ENCODE measurements around the gene PFKFB3. TPM values are rescaled to one million over a fixed set of nuclear protein-coding genes. Genes with fewer than 3 reads are reported as not detected.
A peak's percentile ranks its signal among the peaks of the same experiment; 100 is the strongest.
"Not testable (repeated sequence)": the region's sequence is repeated elsewhere in the genome, so short reads cannot be mapped to it uniquely, and the experiment has no call there.

PFKFB3 gene
- total and polyA plus RNA-seq, 4 donors: 24.9 to 54.8 (median 39.3) TPM

GRCh38 chr10:6282454-6282958, 79.8 kb downstream of the PFKFB3 start:
- Histone ChIP-seq H3K27me3 (ENCODE audit: control insufficient read depth, insufficient read depth, low read length) (no peaks in the 10 kb centered on the region), H3K36me3 (ENCODE audit: control insufficient read depth, insufficient read depth, low read length) (no peaks in the 10 kb centered on the region), H3K4me3 (ENCODE audit: low read depth, low read length) (no peak overlapping the region), H3K27ac (ENCODE audit: low read depth, low read length) (no peak overlapping the region), H3K9me3 (ENCODE audit: control insufficient read depth, insufficient read depth, low read length) (no peaks in the 10 kb centered on the region), H3K4me1 (ENCODE audit: control insufficient read depth, insufficient read depth, low read length) (peaks cover 12% of the 10 kb centered on the region)
- DNase-seq (ENCODE audit: low read depth in 4 of 6, low spot score in 6 of 6): no peak
- no CpG with 5 or more reads among the region's 5 CpGs for WGBS (ENCODE audit: insufficient coverage)

GRCh38 chr10:6283655-6284054, 80.9 kb downstream of the PFKFB3 start:
- no peak overlapping the region for H3K4me3 ChIP-seq (ENCODE audit: low read depth, low read length)
- peaks cover 12% of the 10 kb centered on the region for H3K4me1 ChIP-seq (ENCODE audit: control insufficient read depth, insufficient read depth, low read length)
- no peak overlapping the region for H3K27ac ChIP-seq (ENCODE audit: low read depth, low read length)
- DNase-seq (ENCODE audit: low read depth in 4 of 6, low spot score in 6 of 6): peak in 1 of 6 donors; percentile 25
- WGBS (ENCODE audit: insufficient coverage): 97% methylated on average over 6 of the region's 8 CpGs
- no peaks in the 10 kb centered on the region for H3K36me3 ChIP-seq (ENCODE audit: control insufficient read depth, insufficient read depth, low read length)
- no peaks in the 10 kb centered on the region for H3K9me3 ChIP-seq (ENCODE audit: control insufficient read depth, insufficient read depth, low read length)
- no peaks in the 10 kb centered on the region for H3K27me3 ChIP-seq (ENCODE audit: control insufficient read depth, insufficient read depth, low read length)

- H3K4me1 ChIP-seq (ENCODE audit: control insufficient read depth, insufficient read depth, low read length); DNase-seq (ENCODE audit: low read depth in 4 of 6, low spot score in 6 of 6); H3K27me3 ChIP-seq (ENCODE audit: control insufficient read depth, insufficient read depth, low read length); H3K27ac ChIP-seq (ENCODE audit: low read depth, low read length); H3K36me3 ChIP-seq (ENCODE audit: control insufficient read depth, insufficient read depth, low read length); H3K4me3 ChIP-seq (ENCODE audit: low read depth, low read length); H3K9me3 ChIP-seq (ENCODE audit: control insufficient read depth, insufficient read depth, low read length): not testable (repeated sequence)
- 90% methylated on average over 2 of the region's 3 CpGs for WGBS (ENCODE audit: insufficient coverage)
These were observed 87.9 kb downstream of the PFKFB3 start for GRCh38 chr10:6290621-6291020.

- no peaks in the 10 kb centered on the region for H3K36me3 ChIP-seq (ENCODE audit: control insufficient read depth, insufficient read depth, low read length)
- peaks cover 7% of the 10 kb centered on the region for H3K4me1 ChIP-seq (ENCODE audit: control insufficient read depth, insufficient read depth, low read length)
- no peak for DNase-seq (ENCODE audit: low read depth in 4 of 6, low spot score in 6 of 6)
- no peaks in the 10 kb centered on the region for H3K9me3 ChIP-seq (ENCODE audit: control insufficient read depth, insufficient read depth, low read length)
- no peaks in the 10 kb centered on the region for H3K27me3 ChIP-seq (ENCODE audit: control insufficient read depth, insufficient read depth, low read length)
- 94% methylated on average over 6 of the region's 7 CpGs for WGBS (ENCODE audit: insufficient coverage)
- no peak overlapping the region for H3K27ac ChIP-seq (ENCODE audit: low read depth, low read length)
- no peak overlapping the region for H3K4me3 ChIP-seq (ENCODE audit: low read depth, low read length)
These were observed 90.0 kb downstream of the PFKFB3 start for GRCh38 chr10:6292741-6293151.

- peaks cover 12% of the 10 kb centered on the region for H3K4me1 ChIP-seq (ENCODE audit: control insufficient read depth, insufficient read depth, low read length)
- not testable (repeated sequence) for H3K27ac ChIP-seq (ENCODE audit: low read depth, low read length); H3K4me3 ChIP-seq (ENCODE audit: low read depth, low read length); H3K36me3 ChIP-seq (ENCODE audit: control insufficient read depth, insufficient read depth, low read length); H3K9me3 ChIP-seq (ENCODE audit: control insufficient read depth, insufficient read depth, low read length); DNase-seq (ENCODE audit: low read depth in 4 of 6, low spot score in 6 of 6); H3K27me3 ChIP-seq (ENCODE audit: control insufficient read depth, insufficient read depth, low read length)
- 89% methylated on average over 1 of the region's 4 CpGs for WGBS (ENCODE audit: insufficient coverage)
These were observed 93.7 kb downstream of the PFKFB3 start for GRCh38 chr10:6296425-6296824.

- DNase-seq (ENCODE audit: low read depth in 4 of 6, low spot score in 6 of 6): no peak
- Histone ChIP-seq H3K9me3 (ENCODE audit: control insufficient read depth, insufficient read depth, low read length) (no peaks in the 10 kb centered on the region), H3K27me3 (ENCODE audit: control insufficient read depth, insufficient read depth, low read length) (no peaks in the 10 kb centered on the region), H3K4me3 (ENCODE audit: low read depth, low read length) (no peak overlapping the region), H3K4me1 (ENCODE audit: control insufficient read depth, insufficient read depth, low read length) (peaks cover 12% of the 10 kb centered on the region), H3K27ac (ENCODE audit: low read depth, low read length) (no peak overlapping the region), H3K36me3 (ENCODE audit: control insufficient read depth, insufficient read depth, low read length) (no peaks in the 10 kb centered on the region)
- 62% methylated on average over 2 of the region's 3 CpGs for WGBS (ENCODE audit: insufficient coverage)
These were observed 94.1 kb downstream of the PFKFB3 start for GRCh38 chr10:6296828-6297251.

GRCh38 chr10:6297522-6297921, 94.8 kb downstream of the PFKFB3 start:
- H3K36me3 ChIP-seq (ENCODE audit: control insufficient read depth, insufficient read depth, low read length): no peaks in the 10 kb centered on the region
- peaks cover 12% of the 10 kb centered on the region for H3K4me1 ChIP-seq (ENCODE audit: control insufficient read depth, insufficient read depth, low read length)
- no peak overlapping the region for H3K4me3 ChIP-seq (ENCODE audit: low read depth, low read length)
- no peaks in the 10 kb centered on the region for H3K9me3 ChIP-seq (ENCODE audit: control insufficient read depth, insufficient read depth, low read length)
- no peak overlapping the region for H3K27ac ChIP-seq (ENCODE audit: low read depth, low read length)
- WGBS (ENCODE audit: insufficient coverage): 94% methylated on average over 6 of the region's 7 CpGs
- no peak for DNase-seq (ENCODE audit: low read depth in 4 of 6, low spot score in 6 of 6)
- no peaks in the 10 kb centered on the region for H3K27me3 ChIP-seq (ENCODE audit: control insufficient read depth, insufficient read depth, low read length)

GRCh38 chr10:6297951-6298381, 95.2 kb downstream of the PFKFB3 start:
- no peak overlapping the region for H3K27ac ChIP-seq (ENCODE audit: low read depth, low read length)
- H3K9me3 ChIP-seq (ENCODE audit: control insufficient read depth, insufficient read depth, low read length): no peaks in the 10 kb centered on the region
- H3K36me3 ChIP-seq (ENCODE audit: control insufficient read depth, insufficient read depth, low read length): no peaks in the 10 kb centered on the region
- no CpG with 5 or more reads among the region's 2 CpGs for WGBS (ENCODE audit: insufficient coverage)
- peaks cover 12% of the 10 kb centered on the region for H3K4me1 ChIP-seq (ENCODE audit: control insufficient read depth, insufficient read depth, low read length)
- H3K27me3 ChIP-seq (ENCODE audit: control insufficient read depth, insufficient read depth, low read length): no peaks in the 10 kb centered on the region
- no peak overlapping the region for H3K4me3 ChIP-seq (ENCODE audit: low read depth, low read length)
- DNase-seq (ENCODE audit: low read depth in 4 of 6, low spot score in 6 of 6): peak in 1 of 6 donors; percentile 48

- Histone ChIP-seq H3K27ac (ENCODE audit: low read depth, low read length) (no peak overlapping the region), H3K36me3 (ENCODE audit: control insufficient read depth, insufficient read depth, low read length) (no peaks in the 10 kb centered on the region), H3K4me3 (ENCODE audit: low read depth, low read length) (no peak overlapping the region), H3K9me3 (ENCODE audit: control insufficient read depth, insufficient read depth, low read length) (no peaks in the 10 kb centered on the region), H3K4me1 (ENCODE audit: control insufficient read depth, insufficient read depth, low read length) (peaks cover 12% of the 10 kb centered on the region), H3K27me3 (ENCODE audit: control insufficient read depth, insufficient read depth, low read length) (no peaks in the 10 kb centered on the region)
- 100% methylated on average over 2 of the region's 5 CpGs for WGBS (ENCODE audit: insufficient coverage)
- DNase-seq (ENCODE audit: low read depth in 4 of 6, low spot score in 6 of 6): no peak
These were observed 95.7 kb downstream of the PFKFB3 start for GRCh38 chr10:6298428-6298827.

- Histone ChIP-seq H3K9me3 (ENCODE audit: control insufficient read depth, insufficient read depth, low read length) (no peaks in the 10 kb centered on the region), H3K4me3 (ENCODE audit: low read depth, low read length) (no peak overlapping the region), H3K27me3 (ENCODE audit: control insufficient read depth, insufficient read depth, low read length) (no peaks in the 10 kb centered on the region), H3K27ac (ENCODE audit: low read depth, low read length) (no peak overlapping the region), H3K36me3 (ENCODE audit: control insufficient read depth, insufficient read depth, low read length) (no peaks in the 10 kb centered on the region), H3K4me1 (ENCODE audit: control insufficient read depth, insufficient read depth, low read length) (peaks cover 12% of the 10 kb centered on the region)
- WGBS (ENCODE audit: insufficient coverage): 95% methylated on average over 11 of the region's 11 CpGs
- DNase-seq (ENCODE audit: low read depth in 4 of 6, low spot score in 6 of 6): no peak
These were observed 96.5 kb downstream of the PFKFB3 start for GRCh38 chr10:6299234-6299633.

All from spinal cord (tissue), 10 donors.